K562 (cell line): ENCODE data around the gene SLC9B1. TPM values are rescaled to one million over a fixed set of nuclear protein-coding genes. Genes with fewer than 3 reads are reported as not detected.

Experiments used
- ATAC-seq: fragments of 200-7000 bp; cut with Tn5 transposase; 3 replicates; pipeline ENCODE4 v1.9.1; 2020; ENCODE audit warnings: moderate library complexity
- BruUV-seq: library from RNA; stranded (reverse); fragments of 400-500 nt; replicated peaks from 2 replicates; lab custom pipeline; 2021; lab: Mats Ljungman, UMichigan
- CTCF ChIA-PET: fragments of 300-600 bp; formaldehyde crosslinking; extraction: SDS; loops from one replicate; lab custom pipeline; 2021; ENCODE audit warnings: low intra/inter-chr PET ratio; lab: Yijun Ruan, JAX
- POLR2A ChIA-PET: fragments of 300-600, 350-650 bp; sonication (Branson Sonifier 250); formaldehyde crosslinking; extraction: SDS; loops from one replicate; lab custom pipeline; 2021; ENCODE audit warnings: antibody characterized with exemption, inconsistent platforms; lab: Yijun Ruan, JAX
- DNase-seq, 4 experiments: peaks; one replicate each; pipeline versions ENCODE4 v3.0.0 to v3.0.0-alpha.2; 2011 to 2018; ENCODE audit warnings: low spot score in 3 of 4, mixed read lengths in 3 of 4; ENCODE audit errors: extremely low read depth in 1 of 4
- FAIRE-seq: peaks from 2 replicates; lab custom pipeline; 2011; peaks lifted over from hg19 to GRCh38; lab: Jason Lieb, UNC
- H2AFZ ChIP-seq: 2 replicates; pipeline ENCODE4 v1.6.0; 2011; ENCODE audit warnings: low read depth, low read length, control low read depth, inconsistent platforms
- H3K27ac ChIP-seq: fragments of 200-600 bp; 3 replicates; pipeline ENCODE4 v1.8.0; 2011; ENCODE audit warnings: low read depth, mild to moderate bottlenecking, control low read depth, inconsistent platforms, low read length, moderate library complexity, mixed read lengths; ENCODE audit errors: extremely low read depth
- H3K27me3 ChIP-seq, 2 experiments: fragments of 300-600 bp in 1 of 2; 2 replicates in 1 of 2; 3 replicates in 1 of 2; pipeline versions ENCODE4 v1.6.0 to v1.8.0; 2011; ENCODE audit warnings: inconsistent platforms in 2 of 2, low read length in 2 of 2, mild to moderate bottlenecking in 1 of 2, mixed read lengths in 1 of 2, moderate library complexity in 1 of 2; ENCODE audit not compliant: control insufficient read depth in 2 of 2, insufficient read depth in 2 of 2
- H3K36me3 ChIP-seq: fragments of 300-600 bp; 3 replicates; pipeline ENCODE4 v1.8.0; 2011; ENCODE audit warnings: mild to moderate bottlenecking, low read length, inconsistent platforms; ENCODE audit not compliant: control insufficient read depth, insufficient read depth
- H3K4me1 ChIP-seq, 2 experiments: fragments of 200-600 bp in 1 of 2; replicated peaks in 1 of 2; 2 replicates in 1 of 2; 3 replicates in 1 of 2; pipeline versions ENCODE4 v1.5.1 to v1.8.0; 2011; ENCODE audit warnings: inconsistent platforms in 2 of 2, low read length in 2 of 2, mild to moderate bottlenecking in 1 of 2, mixed read lengths in 1 of 2, moderate library complexity in 1 of 2; ENCODE audit not compliant: control insufficient read depth in 2 of 2, insufficient read depth in 2 of 2
- H3K4me2 ChIP-seq: 2 replicates; pipeline ENCODE4 v1.6.1; 2011; ENCODE audit warnings: low read length, control low read depth, inconsistent platforms, mixed read lengths; ENCODE audit not compliant: insufficient read depth
- H3K4me3 ChIP-seq: fragments of 200-600 bp; sonication (generic), shearing (Covaris generic); 2 replicates; pipeline ENCODE4 v1.5.1; 2016; ENCODE audit warnings: control low read depth, inconsistent platforms
- H3K79me2 ChIP-seq: fragments of 200-600 bp; 3 replicates; pipeline ENCODE4 v1.8.0; 2011; ENCODE audit warnings: low read length, inconsistent platforms; ENCODE audit not compliant: control insufficient read depth, insufficient read depth
- H3K9ac ChIP-seq, 2 experiments: 2 replicates each; pipeline versions ENCODE4 v1.6.0 to v1.6.1; 2011; ENCODE audit warnings: low read depth in 2 of 2, low read length in 2 of 2, control low read depth in 1 of 2, inconsistent platforms in 1 of 2, mild to moderate bottlenecking in 1 of 2, mixed read lengths in 1 of 2; ENCODE audit not compliant: insufficient read depth in 1 of 2
- H3K9me1 ChIP-seq: one replicate; pipeline ENCODE4 v1.6.0; 2011; ENCODE audit warnings: inconsistent platforms, mild to moderate bottlenecking, low read length, moderate library complexity; ENCODE audit not compliant: control insufficient read depth, insufficient read depth
- H3K9me3 ChIP-seq: replicated peaks from 2 replicates; pipeline ENCODE4 v1.5.1; 2011; ENCODE audit warnings: low read depth, low read length, inconsistent platforms; ENCODE audit not compliant: control insufficient read depth, insufficient read depth
- H4K20me1 ChIP-seq: replicated peaks from 2 replicates; pipeline ENCODE4 v1.6.1; 2011; ENCODE audit warnings: low read length, inconsistent platforms, mixed read lengths; ENCODE audit not compliant: control insufficient read depth, insufficient read depth
- FOXJ2 ChIP-seq: fragments of 200-800 bp; sonication (Bioruptor generic); IDR thresholded peaks from 2 replicates; pipeline ENCODE4 v1.6.1; 2016; ENCODE audit warnings: missing genetic modification characterization, missing compliant biosample characterization
- FOXK2 ChIP-seq, 2 experiments: fragments of 450-650 bp; IDR thresholded peaks in 1 of 2; conservative IDR thresholded peaks in 1 of 2; 2 replicates each; pipeline ENCODE4 v1.6.1; 2016; ENCODE audit warnings: low read depth in 2 of 2, mild to moderate bottlenecking in 1 of 2
- RAD21 ChIP-seq, 2 experiments: fragments of 250-450 bp in 1 of 2; fragments of 450-650 bp in 1 of 2; sonication (Bioruptor Pico) in 1 of 2; formaldehyde crosslinking in 1 of 2; IDR thresholded peaks in 1 of 2; conservative IDR thresholded peaks in 1 of 2; 2 replicates each; pipeline versions ENCODE4 v1.4.0 to v1.8.0; 2020 to 2022; ENCODE audit warnings: mild to moderate bottlenecking in 2 of 2, moderate library complexity in 1 of 2
- TCF7L2 ChIP-seq: fragments of 150-350 bp; IDR thresholded peaks from 2 replicates; pipeline ENCODE4 v1.6.1; 2016; ENCODE audit warnings: low read depth, mild to moderate bottlenecking, low read length, moderate library complexity
- ZNF766 ChIP-seq: fragments of 200-800 bp; sonication (Bioruptor generic); conservative IDR thresholded peaks from 2 replicates; pipeline ENCODE4 v1.6.1; 2016; ENCODE audit warnings: missing genetic modification characterization, missing compliant biosample characterization
- WGBS: fragments of 100-300 bp; shearing (Covaris generic); methylation state at CpG from one replicate; pipeline ENCODE4 v1.1.6; 2016; ENCODE audit warnings: low coverage, mixed read lengths; ENCODE audit not compliant: insufficient coverage; ENCODE audit errors: missing lambda C conversion rate; 5-methylcytosine and 5-hydroxymethylcytosine counted together
- in situ Hi-C: fragments of 300-500 bp; cut with MboI; formaldehyde crosslinking; loops from 4 replicates; pipeline ENCODE4 v1.15.0; 2018; ENCODE audit warnings: inconsistent platforms, mixed read lengths
- intact Hi-C: fragments of 100-400 bp; cut with micrococcal nuclease; formaldehyde crosslinking; loops from 2 replicates; pipeline ENCODE4 v1.14.2; 2022
- polyA plus RNA-seq, 8 experiments: library from polyadenylated mRNA; depleted of rRNA in 4 of 8; stranded (reverse) in 5 of 8; unstranded in 3 of 8; fragments of >200 nt; fragmentation: Nextera tagmentation in 2 of 8; fragmentation: Illumina TruSeq in 1 of 8; extraction: Ambion mirVana in 2 of 8; extraction: Trizol in 1 of 8; gene quantifications; 2 replicates each; pipeline versions ENCODE4 v1.2.1 to v1.2.3, GENCODE V29; 2011 to 2014; ENCODE audit warnings: inconsistent platforms in 1 of 8, missing spikeins in 1 of 8
- total RNA-seq, 7 experiments: library from RNA; depleted of rRNA in 6 of 7; stranded (reverse); fragments of >200 nt in 6 of 7; fragmentation: Illumina TruSeq in 2 of 7; extraction: Trizol in 2 of 7; gene quantifications; 2 replicates each; pipeline versions ENCODE4 v1.2.1 to v1.2.3, GENCODE V29; 2011 to 2021; ENCODE audit warnings: low replicate concordance in 1 of 7
- TF ChIP-seq, protein P1 (sequence below): sonication (generic); formaldehyde crosslinking; IDR thresholded peaks from 2 replicates; pipeline ENCODE4 v1.8.0; 2022; ENCODE audit warnings: mild to moderate bottlenecking, missing genetic modification reagents
- TF ChIP-seq, protein P2 (sequence below), 2 experiments: fragments of 450-650 bp; conservative IDR thresholded peaks; 2 replicates each; pipeline ENCODE4 v1.6.1; 2017; ENCODE audit warnings: mild to moderate bottlenecking in 2 of 2, moderate library complexity in 2 of 2
- TF ChIP-seq, protein P3 (sequence below), 2 experiments: fragments of 450-650 bp; IDR thresholded peaks; 2 replicates each; pipeline ENCODE4 v1.6.1; 2016

Gene SLC9B1
- total and polyA plus RNA-seq, 9 of the 15 experiments (the other 6 are each of a cell fraction or from before 2014, with no cell fraction given), result 0.21 to 1.3 (median 0.51) TPM

DNA sequence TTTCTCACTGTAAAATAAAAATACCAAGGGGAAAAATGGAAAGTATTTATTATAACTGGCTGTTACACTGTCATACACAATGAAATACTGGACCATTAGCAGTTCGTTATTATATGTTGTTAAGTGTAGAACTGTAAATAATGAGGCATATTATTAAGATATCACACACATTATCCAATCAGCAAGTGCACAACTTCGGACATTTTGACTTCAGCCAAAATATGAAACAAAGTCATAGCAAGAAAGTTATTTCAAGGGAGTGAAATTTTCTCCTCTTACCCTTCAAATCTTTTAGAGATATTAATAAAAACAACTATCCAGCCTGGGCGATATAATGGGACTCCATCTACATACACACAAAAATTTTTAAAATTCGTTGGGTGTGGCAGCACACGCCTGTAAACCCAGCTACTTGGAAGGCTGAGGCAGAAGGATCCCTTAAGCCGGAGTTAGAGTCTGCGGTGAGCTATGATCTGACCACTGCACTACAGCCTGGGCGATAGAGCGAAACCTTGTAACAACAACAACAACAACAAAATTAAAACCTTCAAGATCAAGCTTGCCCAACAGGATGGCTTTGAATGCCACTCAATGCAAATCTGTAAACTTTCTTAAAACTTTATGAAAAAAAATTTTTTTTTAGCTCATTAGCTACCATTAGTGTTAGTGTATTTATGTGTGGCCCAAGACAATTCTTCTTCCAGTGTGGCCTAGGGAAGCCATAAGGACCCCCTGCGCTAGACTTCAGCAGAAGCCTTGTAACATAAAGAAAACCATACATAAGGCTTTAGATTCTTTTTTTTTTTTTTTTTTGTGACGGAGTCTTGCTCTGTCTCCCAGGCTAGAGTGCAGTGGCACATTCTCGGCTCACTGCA is 152.0 kb downstream of the SLC9B1 start:
- ChIA-PET POLR2A (interaction anchor here (0.6 to 3.3 kb wide), 6 partner anchors 9 to 230 kb away, joined by 3 to 48 read pairs (median 3); partner anchors contain the start of gene UBE2D3), CTCF (interaction anchor here (1.1 kb wide), 1 partner anchor 37 kb away, joined by 3 read pairs; no protein-coding TSS in a partner anchor)
- peak; percentile 70 for FAIRE-seq
- Histone ChIP-seq H3K27ac (peak overlapping the region; percentile 98), H3K4me3 (peak overlapping the region; percentile 59), H3K4me2 (peak overlapping the region; percentile 95), H3K79me2 (peaks cover 92% of the 10 kb centered on the region), H3K27me3 (no peaks in the 10 kb centered on the region), H3K9ac (peak overlapping the region; percentile 93 to 97), H4K20me1 (no peaks in the 10 kb centered on the region), H2AFZ (peak overlapping the region; percentile 47), H3K4me1 (peaks cover 8 to 10% of the 10 kb centered on the region in 2 experiments), H3K9me3 (no peaks in the 10 kb centered on the region), H3K36me3 (peaks cover 4% of the 10 kb centered on the region; the same call in 1 of the 3 replicates), H3K9me1 (no peaks in the 10 kb centered on the region)
- in situ Hi-C loops, result no loop called here
- ATAC-seq, result peak; percentile 60
- intact Hi-C loops, result loop anchor here (5.0 kb wide), 3 partner anchors 105 to 225 kb away; partner anchors contain the start of gene MANBA
- 0% methylated on average over 11 of the region's 12 CpGs for WGBS
- peak in 2 of 4 experiments; percentile 13 to 77 for DNase-seq
- BruUV-seq, result no TSS peak
- TF ChIP-seq FOXJ2 (0 out of 2 replicates have a peak, but pooled peaks have one; percentile 53), ZNF766 (CRISPR knock-in tag) (peak; percentile 25; the same call in 1 of the 2 replicates), FOXK2 (conservative IDR thresholded peaks at IDR 0.05 in 1 of 2, IDR thresholded peaks at IDR 0.05 in 1 of 2; ENCODE audit: low read depth in 2 of 2) (peak in 1 of 2 experiments; percentile 33; a peak in 2 of 4 replicates), RAD21 (CRISPR knock-in tag; conservative IDR thresholded peaks at IDR 0.05 in 1 of 2, IDR thresholded peaks at IDR 0.05 in 1 of 2) (0 out of 4 replicates have a peak, but pooled peaks of 1 of the 2 experiments have one; percentile 11), TCF7L2 (no peak)
- TF ChIP-seq, protein P1, sequence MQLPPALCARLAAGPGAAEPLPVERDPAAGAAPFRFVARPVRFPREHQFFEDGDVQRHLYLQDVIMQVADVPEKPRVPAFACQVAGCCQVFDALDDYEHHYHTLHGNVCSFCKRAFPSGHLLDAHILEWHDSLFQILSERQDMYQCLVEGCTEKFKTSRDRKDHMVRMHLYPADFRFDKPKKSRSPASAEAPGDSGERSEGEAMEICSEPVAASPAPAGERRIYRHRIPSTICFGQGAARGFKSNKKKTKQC (CRISPR knock-in tag), result no peak
- TF ChIP-seq, protein P2, sequence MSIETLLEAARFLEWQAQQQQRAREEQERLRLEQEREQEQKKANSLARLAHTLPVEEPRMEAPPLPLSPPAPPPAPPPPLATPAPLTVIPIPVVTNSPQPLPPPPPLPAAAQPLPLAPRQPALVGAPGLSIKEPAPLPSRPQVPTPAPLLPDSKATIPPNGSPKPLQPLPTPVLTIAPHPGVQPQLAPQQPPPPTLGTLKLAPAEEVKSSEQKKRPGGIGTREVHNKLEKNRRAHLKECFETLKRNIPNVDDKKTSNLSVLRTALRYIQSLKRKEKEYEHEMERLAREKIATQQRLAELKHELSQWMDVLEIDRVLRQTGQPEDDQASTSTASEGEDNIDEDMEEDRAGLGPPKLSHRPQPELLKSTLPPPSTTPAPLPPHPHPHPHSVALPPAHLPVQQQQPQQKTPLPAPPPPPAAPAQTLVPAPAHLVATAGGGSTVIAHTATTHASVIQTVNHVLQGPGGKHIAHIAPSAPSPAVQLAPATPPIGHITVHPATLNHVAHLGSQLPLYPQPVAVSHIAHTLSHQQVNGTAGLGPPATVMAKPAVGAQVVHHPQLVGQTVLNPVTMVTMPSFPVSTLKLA (conservative IDR thresholded peaks at IDR 0.05), result peak in 1 of 2 experiments; percentile 29; a peak in 1 of 4 replicates
- TF ChIP-seq, protein P3, sequence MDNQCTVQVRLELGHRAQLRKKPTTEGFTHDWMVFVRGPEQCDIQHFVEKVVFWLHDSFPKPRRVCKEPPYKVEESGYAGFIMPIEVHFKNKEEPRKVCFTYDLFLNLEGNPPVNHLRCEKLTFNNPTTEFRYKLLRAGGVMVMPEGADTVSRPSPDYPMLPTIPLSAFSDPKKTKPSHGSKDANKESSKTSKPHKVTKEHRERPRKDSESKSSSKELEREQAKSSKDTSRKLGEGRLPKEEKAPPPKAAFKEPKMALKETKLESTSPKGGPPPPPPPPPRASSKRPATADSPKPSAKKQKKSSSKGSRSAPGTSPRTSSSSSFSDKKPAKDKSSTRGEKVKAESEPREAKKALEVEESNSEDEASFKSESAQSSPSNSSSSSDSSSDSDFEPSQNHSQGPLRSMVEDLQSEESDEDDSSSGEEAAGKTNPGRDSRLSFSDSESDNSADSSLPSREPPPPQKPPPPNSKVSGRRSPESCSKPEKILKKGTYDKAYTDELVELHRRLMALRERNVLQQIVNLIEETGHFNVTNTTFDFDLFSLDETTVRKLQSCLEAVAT (IDR thresholded peaks at IDR 0.05), result peak; percentile 50 to 83; a peak in 2 of 4 replicates
